ENCODE results near the gene MYO5A. TPM values are rescaled to one million over a fixed set of nuclear protein-coding genes. Genes with fewer than 3 reads are reported as not detected.
"Not testable (repeated sequence)": the region's sequence is repeated elsewhere in the genome, so short reads cannot be mapped to it uniquely, and the experiment has no call there.

The MYO5A gene
- total RNA-seq, 4 donors from 2014 or later: 10.3 to 26.0 (median 22.7) TPM

GRCh38 chr15:52551762-52552161, 23.1 kb upstream of the MYO5A start:
- no peak overlapping the region for H3K4me3 ChIP-seq

DNA sequence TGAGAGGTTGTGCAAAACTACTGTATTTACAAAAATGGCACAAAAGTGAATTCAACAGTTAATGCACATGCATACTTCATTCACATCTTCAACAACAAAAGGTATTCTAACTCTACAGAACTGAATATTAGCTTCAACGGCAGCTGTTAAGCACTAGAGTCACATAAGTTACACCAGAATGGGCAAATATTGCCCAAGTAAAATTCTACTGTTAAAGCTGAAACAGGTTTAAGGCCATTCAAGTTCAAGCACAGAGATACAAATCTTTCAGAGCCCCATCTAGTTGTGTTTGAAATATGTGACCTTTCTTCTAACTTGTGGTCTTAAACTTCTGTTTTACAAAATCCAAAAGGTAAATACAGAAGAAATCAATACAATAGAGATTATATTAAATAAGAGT, 22.5 kb upstream of the MYO5A start:
- H3K27ac ChIP-seq; H3K36me3 ChIP-seq; intact Hi-C loops (cut with DNase I; ENCODE audit: low total_unique reads); DNase-seq; H3K27me3 ChIP-seq; H3K4me1 ChIP-seq; H3K4me3 ChIP-seq; H3K9me3 ChIP-seq: not testable (repeated sequence)

More at GRCh38 chr15:52551762-52552161, 23.1 kb upstream of the MYO5A start:
- H3K4me1 ChIP-seq: no peaks in the 10 kb centered on the region
- no peaks in the 10 kb centered on the region for H3K27me3 ChIP-seq
- intact Hi-C loops (cut with DNase I; ENCODE audit: low total_unique reads): no loop called here
- TF ChIP-seq CTCF (IDR thresholded peaks at IDR 0.05) (no peak), POLR2A (IDR thresholded peaks at IDR 0.05) (no peak)
- H3K9me3 ChIP-seq: no peaks in the 10 kb centered on the region
- no peak overlapping the region for H3K27ac ChIP-seq
- no peaks in the 10 kb centered on the region for H3K36me3 ChIP-seq
- no peak for DNase-seq

GRCh38 chr15:52546031-52546751, 17.5 kb upstream of the MYO5A start:
- Histone ChIP-seq H3K27ac (no peak overlapping the region), H3K36me3 (no peaks in the 10 kb centered on the region), H3K4me1 (no peaks in the 10 kb centered on the region), H3K9me3 (no peaks in the 10 kb centered on the region), H3K27me3 (no peaks in the 10 kb centered on the region), H3K4me3 (no peak overlapping the region)
- no peak for DNase-seq
- intact Hi-C loops (cut with DNase I; ENCODE audit: low total_unique reads): no loop called here
- TF ChIP-seq CTCF (IDR thresholded peaks at IDR 0.05) (no peak), POLR2A (IDR thresholded peaks at IDR 0.05) (no peak)

DNA sequence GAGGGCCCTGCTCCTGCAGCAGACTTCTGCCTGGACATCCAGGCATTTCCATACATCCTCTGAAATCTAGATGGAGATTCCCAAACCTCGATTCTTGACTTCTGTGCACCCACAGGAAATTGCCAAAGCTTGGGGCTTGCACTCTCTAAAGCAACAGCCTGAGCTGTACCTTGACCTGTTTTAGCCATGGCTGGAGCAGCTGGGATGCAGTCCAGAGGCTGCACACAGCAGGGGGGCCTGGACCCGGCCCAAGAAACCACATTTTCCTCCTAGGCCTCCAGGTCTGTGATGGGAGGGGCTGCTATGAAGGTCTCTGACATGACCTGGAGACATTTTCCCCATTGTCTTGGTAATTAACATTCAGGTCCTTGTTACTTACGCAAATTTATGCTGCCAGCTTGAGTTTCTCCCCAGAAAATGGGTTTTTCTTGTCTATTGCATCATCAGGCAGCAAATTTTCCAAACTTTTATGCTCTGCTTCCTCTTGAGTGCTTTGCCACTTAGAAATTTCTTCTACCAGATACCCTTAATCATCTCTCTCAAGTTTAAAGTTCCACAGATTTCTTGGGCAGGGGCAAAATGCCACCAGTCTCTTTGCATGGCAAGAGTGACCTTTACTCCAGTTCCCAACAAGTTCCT, 11.8 kb upstream of the MYO5A start:
- H3K27ac ChIP-seq: no peak overlapping the region
- no peak for TF ChIP-seq POLR2A (IDR thresholded peaks at IDR 0.05)
- H3K4me1 ChIP-seq: no peaks in the 10 kb centered on the region
- DNase-seq: no peak
- H3K9me3 ChIP-seq: no peaks in the 10 kb centered on the region
- intact Hi-C loops (cut with DNase I; ENCODE audit: low total_unique reads): no loop called here
- H3K36me3 ChIP-seq: no peaks in the 10 kb centered on the region
- H3K27me3 ChIP-seq: no peaks in the 10 kb centered on the region
- no peak overlapping the region for H3K4me3 ChIP-seq

DNA sequence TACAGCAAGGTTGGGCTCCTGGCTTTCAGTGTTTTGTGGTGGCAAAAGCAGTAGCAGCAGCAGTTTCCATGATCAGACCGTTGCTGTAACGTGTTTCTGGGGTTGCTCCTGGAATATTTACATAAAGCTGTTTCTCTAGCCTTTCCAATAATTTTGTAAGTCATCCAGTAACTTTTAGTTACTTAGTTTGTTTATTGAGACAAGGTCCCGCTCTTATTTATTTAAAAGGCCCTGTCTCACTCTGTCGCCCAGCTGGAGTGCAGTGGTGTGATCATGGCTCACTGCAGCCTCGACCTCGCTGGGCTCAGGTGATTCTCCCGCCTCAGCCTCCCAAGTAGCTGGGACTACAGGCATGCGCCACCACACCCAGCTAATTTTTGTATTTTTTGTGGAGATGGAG, 8.8 kb upstream of the MYO5A start:
- TF ChIP-seq POLR2A (IDR thresholded peaks at IDR 0.05): no peak
- no peak for TF ChIP-seq CTCF (IDR thresholded peaks at IDR 0.05)
- Histone ChIP-seq H3K27ac (no peak overlapping the region), H3K4me1 (no peaks in the 10 kb centered on the region), H3K4me3 (no peak overlapping the region), H3K36me3 (no peaks in the 10 kb centered on the region), H3K9me3 (no peaks in the 10 kb centered on the region), H3K27me3 (no peaks in the 10 kb centered on the region)
- no peak for DNase-seq
- intact Hi-C loops (cut with DNase I; ENCODE audit: low total_unique reads): no loop called here

DNA sequence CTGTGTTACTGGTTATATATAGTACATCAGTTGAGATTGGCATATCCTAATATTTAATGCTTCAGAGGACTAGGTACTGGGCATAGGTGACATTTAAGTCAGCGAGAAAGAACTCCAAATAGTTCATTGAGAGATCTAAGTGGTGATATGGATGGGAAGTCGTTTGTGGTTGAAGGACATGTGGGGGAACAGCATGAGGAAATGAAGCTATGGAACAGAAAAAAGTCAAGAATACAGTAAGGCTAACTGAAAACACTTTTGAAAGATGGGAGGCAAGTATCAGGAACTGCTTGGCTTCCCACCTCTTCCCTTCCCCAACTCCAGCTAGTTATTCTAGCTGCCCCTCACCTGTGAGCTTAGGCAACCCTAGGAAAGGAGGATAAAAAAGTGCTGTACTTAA, 3.7 kb upstream of the MYO5A start:
- intact Hi-C loops (cut with DNase I; ENCODE audit: low total_unique reads): no loop called here
- TF ChIP-seq POLR2A (IDR thresholded peaks at IDR 0.05) (no peak), CTCF (IDR thresholded peaks at IDR 0.05) (no peak)

More for the DNA sequence above, 3.7 kb upstream of the MYO5A start:
- Histone ChIP-seq H3K27ac (no peak overlapping the region), H3K36me3 (no peaks in the 10 kb centered on the region), H3K4me1 (no peaks in the 10 kb centered on the region), H3K4me3 (no peak overlapping the region), H3K9me3 (no peaks in the 10 kb centered on the region), H3K27me3 (no peaks in the 10 kb centered on the region)
- no peak for DNase-seq
